HEK293 (cell line): ENCODE results near the gene RBM22.

Source experiments
- CTCF ChIA-PET: fragments of 350-600 bp; formaldehyde crosslinking; extraction: SDS; loops from one replicate; lab custom pipeline; 2021; ENCODE audit warnings: antibody characterized with exemption; lab: Yijun Ruan, JAX
- POLR2A ChIA-PET: fragments of 300-600 bp; formaldehyde crosslinking; extraction: SDS; loops from one replicate; lab custom pipeline; 2020; ENCODE audit warnings: antibody characterized with exemption, inconsistent platforms; lab: Yijun Ruan, JAX
- H3K27ac ChIP-seq: fragments of 200-500 bp; sonication (Bioruptor generic); 2 replicates; pipeline ENCODE4 v1.5.1; 2014; ENCODE audit warnings: low read depth, low read length, control low read depth, inconsistent platforms; ENCODE audit errors: extremely low read depth
- H3K36me3 ChIP-seq, 2 experiments: fragments of 200-500 bp in 1 of 2; sonication (Bioruptor generic) in 1 of 2; 1 replicate in 1 of 2; 2 replicates in 1 of 2; pipeline ENCODE4 v1.5.1; 2014 to 2017; ENCODE audit warnings: inconsistent platforms in 2 of 2, low read length in 2 of 2; ENCODE audit not compliant: control insufficient read depth in 2 of 2, insufficient read depth in 1 of 2
- H3K4me1 ChIP-seq: fragments of 200-500 bp; sonication (Bioruptor generic); 2 replicates; pipeline ENCODE4 v1.5.1; 2014; ENCODE audit warnings: mild to moderate bottlenecking, low read length, inconsistent platforms; ENCODE audit not compliant: control insufficient read depth, insufficient read depth
- H3K4me3 ChIP-seq: 2 replicates; pipeline ENCODE4 v1.5.1; 2011; ENCODE audit warnings: low read depth, mild to moderate bottlenecking, control low read depth, low read length, moderate library complexity
- H3K9me3 ChIP-seq: fragments of 200-500 bp; sonication (Bioruptor generic); 2 replicates; pipeline ENCODE4 v1.5.1; 2014; ENCODE audit warnings: low read depth, low read length, inconsistent platforms; ENCODE audit not compliant: control insufficient read depth, insufficient read depth
- FEZF1 ChIP-seq: fragments of 450-650 bp; formaldehyde crosslinking; IDR thresholded peaks from 2 replicates; pipeline ENCODE4 v1.5.1; 2016; ENCODE audit warnings: missing biosample characterization, missing genetic modification characterization
- REPIN1 ChIP-seq: fragments of 450-650 bp; formaldehyde crosslinking; IDR thresholded peaks from 2 replicates; pipeline ENCODE4 v1.5.1; 2017; ENCODE audit warnings: missing biosample characterization, missing genetic modification characterization, low read depth
- SALL2 ChIP-seq: fragments of 450-650 bp; formaldehyde crosslinking; IDR thresholded peaks from 2 replicates; pipeline ENCODE4 v1.5.0; 2017; ENCODE audit warnings: missing biosample characterization, mild to moderate bottlenecking, missing genetic modification characterization, borderline replicate concordance
- SP3 ChIP-seq: fragments of 450-650 bp; formaldehyde crosslinking; IDR thresholded peaks from 2 replicates; pipeline ENCODE4 v1.5.1; 2016; ENCODE audit warnings: missing biosample characterization, missing genetic modification characterization
- SP7 ChIP-seq: fragments of 450-650 bp; formaldehyde crosslinking; IDR thresholded peaks from 2 replicates; pipeline ENCODE4 v1.5.1; 2016; ENCODE audit warnings: missing biosample characterization, missing genetic modification characterization
- ZBTB11 ChIP-seq: fragments of 450-650 bp; formaldehyde crosslinking; conservative IDR thresholded peaks from 2 replicates; pipeline ENCODE4 v1.5.1; 2016; ENCODE audit warnings: low read depth, missing biosample characterization, missing genetic modification characterization
- ZBTB21 ChIP-seq: fragments of 450-650 bp; formaldehyde crosslinking; IDR thresholded peaks from 2 replicates; pipeline ENCODE4 v1.5.1; 2017; ENCODE audit warnings: missing biosample characterization, missing genetic modification characterization
- ZEB2 ChIP-seq: fragments of 450-650 bp; formaldehyde crosslinking; IDR thresholded peaks from 2 replicates; pipeline ENCODE4 v1.5.1; 2016; ENCODE audit warnings: missing biosample characterization, missing genetic modification characterization
- ZFP3 ChIP-seq: fragments of 450-650 bp; formaldehyde crosslinking; IDR thresholded peaks from 2 replicates; pipeline ENCODE4 v1.5.1; 2016; ENCODE audit warnings: low read depth, missing biosample characterization, missing genetic modification characterization
- ZFP41 ChIP-seq: fragments of 450-650 bp; formaldehyde crosslinking; IDR thresholded peaks from 2 replicates; pipeline ENCODE4 v1.5.1; 2016; ENCODE audit warnings: missing biosample characterization, missing genetic modification characterization, borderline replicate concordance
- ZNF184 ChIP-seq: fragments of 450-650 bp; IDR thresholded peaks from 2 replicates; pipeline ENCODE4 v1.5.1; 2018; ENCODE audit warnings: missing biosample characterization, mild to moderate bottlenecking, missing genetic modification characterization
- ZNF266 ChIP-seq: fragments of 450-650 bp; formaldehyde crosslinking; IDR thresholded peaks from 2 replicates; pipeline ENCODE4 v1.5.1; 2016; ENCODE audit warnings: missing biosample characterization, missing genetic modification characterization, low read depth
- ZNF341 ChIP-seq: fragments of 450-650 bp; formaldehyde crosslinking; IDR thresholded peaks from 2 replicates; pipeline ENCODE4; 2016; ENCODE audit warnings: low read depth, missing biosample characterization, missing genetic modification characterization
- ZNF37A ChIP-seq: fragments of 450-650 bp; IDR thresholded peaks from 2 replicates; pipeline ENCODE4 v1.5.1; 2018; ENCODE audit warnings: missing biosample characterization, missing genetic modification characterization
- ZNF501 ChIP-seq: fragments of 450-650 bp; formaldehyde crosslinking; IDR thresholded peaks from 2 replicates; pipeline ENCODE4 v1.5.1; 2016; ENCODE audit warnings: missing biosample characterization, missing genetic modification characterization
- ZNF624 ChIP-seq: fragments of 450-650 bp; formaldehyde crosslinking; IDR thresholded peaks from 2 replicates; pipeline ENCODE4 v1.5.1; 2017; ENCODE audit warnings: missing biosample characterization, missing genetic modification characterization
- ZNF629 ChIP-seq: fragments of 450-650 bp; formaldehyde crosslinking; IDR thresholded peaks from 2 replicates; pipeline ENCODE4 v1.5.1; 2017; ENCODE audit warnings: missing biosample characterization, missing genetic modification characterization
- ZNF660 ChIP-seq: fragments of 450-650 bp; IDR thresholded peaks from 2 replicates; pipeline ENCODE4 v1.5.1; 2018; ENCODE audit warnings: missing biosample characterization, mild to moderate bottlenecking, missing genetic modification characterization
- ZXDB ChIP-seq: fragments of 450-650 bp; formaldehyde crosslinking; IDR thresholded peaks from 2 replicates; pipeline ENCODE4 v1.5.1; 2016; ENCODE audit warnings: missing biosample characterization, missing genetic modification characterization
- TF ChIP-seq, protein P1 (sequence below): fragments of 450-650 bp; formaldehyde crosslinking; IDR thresholded peaks from 2 replicates; pipeline ENCODE4 v1.5.1; 2016; ENCODE audit warnings: missing biosample characterization, missing genetic modification characterization
- TF ChIP-seq, protein P2 (sequence below): fragments of 450-650 bp; formaldehyde crosslinking; IDR thresholded peaks from 2 replicates; pipeline ENCODE4 v1.5.1; 2016; ENCODE audit warnings: missing biosample characterization, missing genetic modification characterization

RBM22 gene

GRCh38 chr5:150659360-150660107 lies 41.3 kb downstream of the RBM22 start:
- H3K9me3 ChIP-seq = no peaks in the 10 kb centered on the region
- POLR2A ChIA-PET = interaction anchor here (0.8 kb wide), 1 partner anchor 41 kb away, joined by 3 read pairs; the partner anchor contains the start of gene RBM22
- no peak overlapping the region for H3K4me3 ChIP-seq
- CTCF ChIA-PET = interaction anchor here (3.5 kb wide), 1 partner anchor 98 kb away, joined by 30 read pairs; no protein-coding TSS in a partner anchor
- no peaks in the 10 kb centered on the region for H3K4me1 ChIP-seq
- TF ChIP-seq ZNF660 (no peak), ZBTB11 (tag by site-specific recombination) (no peak), ZFP3 (tag by site-specific recombination) (no peak), ZNF37A (tag by site-specific recombination) (no peak), ZNF629 (tag by site-specific recombination) (no peak), ZNF624 (no peak), REPIN1 (tag by site-specific recombination) (no peak)
- TF ChIP-seq, protein P1, sequence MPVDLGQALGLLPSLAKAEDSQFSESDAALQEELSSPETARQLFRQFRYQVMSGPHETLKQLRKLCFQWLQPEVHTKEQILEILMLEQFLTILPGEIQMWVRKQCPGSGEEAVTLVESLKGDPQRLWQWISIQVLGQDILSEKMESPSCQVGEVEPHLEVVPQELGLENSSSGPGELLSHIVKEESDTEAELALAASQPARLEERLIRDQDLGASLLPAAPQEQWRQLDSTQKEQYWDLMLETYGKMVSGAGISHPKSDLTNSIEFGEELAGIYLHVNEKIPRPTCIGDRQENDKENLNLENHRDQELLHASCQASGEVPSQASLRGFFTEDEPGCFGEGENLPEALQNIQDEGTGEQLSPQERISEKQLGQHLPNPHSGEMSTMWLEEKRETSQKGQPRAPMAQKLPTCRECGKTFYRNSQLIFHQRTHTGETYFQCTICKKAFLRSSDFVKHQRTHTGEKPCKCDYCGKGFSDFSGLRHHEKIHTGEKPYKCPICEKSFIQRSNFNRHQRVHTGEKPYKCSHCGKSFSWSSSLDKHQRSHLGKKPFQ (tag by site-specific recombination) = no peak
- no peaks in the 10 kb centered on the region for H3K36me3 ChIP-seq
- no peak overlapping the region for H3K27ac ChIP-seq

GRCh38 chr5:150658699-150659265 lies 42.1 kb downstream of the RBM22 start:
- H3K27ac ChIP-seq = no peak overlapping the region
- ChIA-PET POLR2A (interaction anchor here (0.6 to 2.7 kb wide), 2 partner anchors 22 to 42 kb away, joined by 4 to 13 read pairs; partner anchors contain the start of gene RBM22), CTCF (interaction anchor here (0.8 to 9.2 kb wide), 5 partner anchors 10 to 114 kb away, joined by 3 to 161 read pairs (median 9); partner anchors contain the start of gene RBM22)
- H3K9me3 ChIP-seq = no peaks in the 10 kb centered on the region
- H3K4me1 ChIP-seq = no peaks in the 10 kb centered on the region
- TF ChIP-seq SALL2 (tag by site-specific recombination) (no peak), ZNF341 (tag by site-specific recombination) (peak; percentile 49)
- no peaks in the 10 kb centered on the region for H3K36me3 ChIP-seq
- no peak overlapping the region for H3K4me3 ChIP-seq

DNA sequence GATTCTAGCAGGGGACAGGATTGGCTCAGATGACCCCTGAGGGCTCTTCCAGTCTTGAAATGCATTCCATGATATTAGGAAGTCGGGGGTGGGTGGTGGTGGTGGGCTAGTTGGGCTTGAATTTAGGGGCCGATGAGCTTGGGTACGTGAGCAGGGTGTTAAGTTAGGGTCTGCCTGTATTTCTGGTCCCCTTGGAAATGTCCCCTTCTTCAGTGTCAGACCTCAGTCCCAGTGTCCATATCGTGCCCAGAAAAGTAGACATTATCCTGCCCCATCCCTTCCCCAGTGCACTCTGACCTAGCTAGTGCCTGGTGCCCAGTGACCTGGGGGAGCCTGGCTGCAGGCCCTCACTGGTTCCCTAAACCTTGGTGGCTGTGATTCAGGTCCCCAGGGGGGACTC lies 42.7 kb downstream of the RBM22 start:
- CTCF ChIA-PET = interaction anchor here (0.8 to 9.2 kb wide), 7 partner anchors 11 to 143 kb away, joined by 3 to 161 read pairs (median 5); partner anchors contain the start of gene RBM22
- POLR2A ChIA-PET = interaction anchor here (0.5 to 2.7 kb wide), 5 partner anchors 15 to 98 kb away, joined by 3 to 13 read pairs (median 5); partner anchors contain the start of gene RBM22
- no peaks in the 10 kb centered on the region for H3K9me3 ChIP-seq
- no peaks in the 10 kb centered on the region for H3K4me1 ChIP-seq
- H3K4me3 ChIP-seq = no peak overlapping the region
- H3K36me3 ChIP-seq = no peaks in the 10 kb centered on the region
- H3K27ac ChIP-seq = no peak overlapping the region
- TF ChIP-seq, protein P2, sequence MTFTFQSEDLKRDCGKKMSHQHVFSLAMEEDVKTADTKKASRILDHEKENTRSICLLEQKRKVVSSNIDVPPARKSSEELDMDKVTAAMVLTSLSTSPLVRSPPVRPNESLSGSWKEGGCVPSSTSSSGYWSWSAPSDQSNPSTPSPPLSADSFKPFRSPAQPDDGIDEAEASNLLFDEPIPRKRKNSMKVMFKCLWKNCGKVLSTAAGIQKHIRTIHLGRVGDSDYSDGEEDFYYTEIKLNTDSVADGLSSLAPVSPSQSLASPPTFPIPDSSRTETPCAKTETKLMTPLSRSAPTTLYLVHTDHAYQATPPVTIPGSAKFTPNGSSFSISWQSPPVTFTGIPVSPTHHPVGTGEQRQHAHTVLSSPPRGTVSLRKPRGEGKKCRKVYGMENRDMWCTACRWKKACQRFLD (tag by site-specific recombination) = no peak
- no peak for TF ChIP-seq SP3 (tag by site-specific recombination)
- TF ChIP-seq ZXDB (tag by site-specific recombination) = no peak
- TF ChIP-seq ZNF266 (tag by site-specific recombination) = no peak
- no peak for TF ChIP-seq ZEB2 (tag by site-specific recombination)
- TF ChIP-seq ZNF184 (tag by site-specific recombination) = no peak
- no peak for TF ChIP-seq FEZF1 (tag by site-specific recombination)
- TF ChIP-seq ZBTB21 (tag by site-specific recombination) = no peak
- TF ChIP-seq, protein P1 (tag by site-specific recombination) = no peak
- TF ChIP-seq ZNF501 (tag by site-specific recombination) = no peak
- TF ChIP-seq ZFP41 (tag by site-specific recombination) = no peak
- TF ChIP-seq SP7 = no peak
